OCI-LY7 (cell line): Measurements from ENCODE around the gene RNF11. TPM values are rescaled to one million over a fixed set of nuclear protein-coding genes. Genes with fewer than 3 reads are reported as not detected.

Source experiments
- BruUV-seq: library from RNA; stranded (reverse); fragments of 400-500 nt; replicated peaks from 2 replicates; lab custom pipeline; 2021; lab: Mats Ljungman, UMichigan
- CTCF ChIA-PET: fragments of 300-600 bp; sonication (Branson Sonifier 250); formaldehyde crosslinking; loops from one replicate; lab custom pipeline; 2022; ENCODE audit warnings: antibody characterized with exemption; ENCODE audit not compliant: unreplicated experiment; lab: Charles Lee
- POLR2A ChIA-PET: fragments of 300-600 bp; sonication (Branson Sonifier 250); formaldehyde crosslinking; loops from one replicate; lab custom pipeline; 2022; ENCODE audit warnings: antibody characterized with exemption; lab: Charles Lee
- DNase-seq: peaks from one replicate; pipeline ENCODE4 v3.0.0-alpha.2; 2015; ENCODE audit warnings: low spot score
- H2AFZ ChIP-seq: fragments of 200-600 bp; sonication (generic), shearing (Covaris generic); 2 replicates; pipeline ENCODE4 v1.6.1; 2014; ENCODE audit warnings: mild to moderate bottlenecking, antibody characterized with exemption, low read length, moderate library complexity
- H3K27ac ChIP-seq: fragments of 200-600 bp; sonication (generic); 2 replicates; pipeline ENCODE4 v1.5.1; 2014; ENCODE audit warnings: mixed run types, low read depth, mild to moderate bottlenecking, moderate library complexity, low read length, inconsistent platforms; ENCODE audit not compliant: poor library complexity, severe bottlenecking
- H3K36me3 ChIP-seq: fragments of 200-600 bp; sonication (generic); 2 replicates; pipeline ENCODE4 v1.6.1; 2014; ENCODE audit warnings: mild to moderate bottlenecking, antibody characterized with exemption, low read length, moderate library complexity, mixed read lengths; ENCODE audit not compliant: insufficient read depth
- H3K4me1 ChIP-seq: fragments of 200-600 bp; sonication (generic); 2 replicates; pipeline ENCODE4 v1.5.1; 2014; ENCODE audit warnings: mild to moderate bottlenecking, low read length; ENCODE audit not compliant: insufficient read depth, poor library complexity, severe bottlenecking
- H3K4me2 ChIP-seq: fragments of 200-600 bp; sonication (generic); 2 replicates; pipeline ENCODE4 v1.6.1; 2014; ENCODE audit warnings: mild to moderate bottlenecking, low read length
- H3K4me3 ChIP-seq: fragments of 200-600 bp; sonication (generic); 2 replicates; pipeline ENCODE4 v1.5.1; 2014; ENCODE audit warnings: mild to moderate bottlenecking, low read depth, low read length; ENCODE audit not compliant: poor library complexity, severe bottlenecking
- H3K79me2 ChIP-seq: fragments of 200-600 bp; sonication (generic); 2 replicates; pipeline ENCODE4 v1.6.1; 2016; ENCODE audit warnings: low read depth, mild to moderate bottlenecking, low read length, moderate library complexity, mixed read lengths; ENCODE audit not compliant: insufficient read depth
- H3K9me2 ChIP-seq: fragments of 200-600 bp; sonication (generic); 2 replicates; pipeline ENCODE4 v1.6.1; 2016; ENCODE audit warnings: mild to moderate bottlenecking, low read length, mixed read lengths; ENCODE audit not compliant: insufficient read depth
- H3K9me3 ChIP-seq: fragments of 200-600 bp; sonication (generic); 2 replicates; pipeline ENCODE4 v1.6.1; 2014; ENCODE audit warnings: mild to moderate bottlenecking, mixed run types, low read length, mixed read lengths
- H4K20me1 ChIP-seq: fragments of 200-600 bp; sonication (generic); 2 replicates; pipeline ENCODE4 v1.6.1; 2014; ENCODE audit warnings: mild to moderate bottlenecking, antibody characterized with exemption, low read length, moderate library complexity, mixed read lengths; ENCODE audit not compliant: insufficient read depth
- EZH2phosphoT487 ChIP-seq: fragments of 200-600 bp; sonication (generic); IDR thresholded peaks from 2 replicates; pipeline ENCODE4 v1.6.1; 2018; ENCODE audit warnings: low read depth, borderline replicate concordance, mild to moderate bottlenecking, mixed run types, antibody characterized with exemption, low read length, moderate library complexity, mixed read lengths
- intact Hi-C: fragments of 100-400 bp; cut with micrococcal nuclease; formaldehyde crosslinking; loops from one replicate; pipeline ENCODE4 v1.10.0; 2022; ENCODE audit not compliant: unreplicated experiment
- total RNA-seq, 2 experiments: library from RNA; depleted of rRNA in 1 of 2; stranded (reverse); fragments of >200 nt in 1 of 2; shearing (Covaris generic) in 1 of 2; gene quantifications; 2 replicates each; pipeline ENCODE4 v1.2.3, GENCODE V29; 2014 to 2022
- TF ChIP-seq, protein P1 (sequence below): fragments of 200-600 bp; sonication (generic); conservative IDR thresholded peaks from 2 replicates; pipeline ENCODE4 v1.5.1; 2014; ENCODE audit warnings: mild to moderate bottlenecking, antibody characterized with exemption, low read length, moderate library complexity, mixed read lengths

The RNF11 gene
- total RNA-seq, 2 experiments from 2014 or later: 1.5 to 4.8 TPM

- Histone ChIP-seq H3K4me1 (peaks cover 4% of the 10 kb centered on the region), H3K9me3 (no peaks in the 10 kb centered on the region), H2AFZ (peak overlapping the region; percentile 73; the same call in 1 of the 2 replicates), H3K4me3 (peak overlapping the region; percentile 40), H3K36me3 (no peaks in the 10 kb centered on the region), H3K27ac (no peak overlapping the region), H3K4me2 (peak overlapping the region; percentile 46), H4K20me1 (no peaks in the 10 kb centered on the region), H3K79me2 (no peaks in the 10 kb centered on the region), H3K9me2 (no peaks in the 10 kb centered on the region)
- TF ChIP-seq, protein P1, sequence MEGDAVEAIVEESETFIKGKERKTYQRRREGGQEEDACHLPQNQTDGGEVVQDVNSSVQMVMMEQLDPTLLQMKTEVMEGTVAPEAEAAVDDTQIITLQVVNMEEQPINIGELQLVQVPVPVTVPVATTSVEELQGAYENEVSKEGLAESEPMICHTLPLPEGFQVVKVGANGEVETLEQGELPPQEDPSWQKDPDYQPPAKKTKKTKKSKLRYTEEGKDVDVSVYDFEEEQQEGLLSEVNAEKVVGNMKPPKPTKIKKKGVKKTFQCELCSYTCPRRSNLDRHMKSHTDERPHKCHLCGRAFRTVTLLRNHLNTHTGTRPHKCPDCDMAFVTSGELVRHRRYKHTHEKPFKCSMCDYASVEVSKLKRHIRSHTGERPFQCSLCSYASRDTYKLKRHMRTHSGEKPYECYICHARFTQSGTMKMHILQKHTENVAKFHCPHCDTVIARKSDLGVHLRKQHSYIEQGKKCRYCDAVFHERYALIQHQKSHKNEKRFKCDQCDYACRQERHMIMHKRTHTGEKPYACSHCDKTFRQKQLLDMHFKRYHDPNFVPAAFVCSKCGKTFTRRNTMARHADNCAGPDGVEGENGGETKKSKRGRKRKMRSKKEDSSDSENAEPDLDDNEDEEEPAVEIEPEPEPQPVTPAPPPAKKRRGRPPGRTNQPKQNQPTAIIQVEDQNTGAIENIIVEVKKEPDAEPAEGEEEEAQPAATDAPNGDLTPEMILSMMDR: no peak
- TF ChIP-seq EZH2phosphoT487: no peak
- ChIA-PET CTCF (no interaction called here), POLR2A (no interaction called here)
- no TSS peak for BruUV-seq
- DNase-seq: no peak
- intact Hi-C loops: loop anchor here (2.0 to 10.0 kb wide), 2 partner anchors 63 to 103 kb away; no protein-coding TSS in a partner anchor
Observed at GRCh38 chr1:51297401-51298321, 61.6 kb downstream of the RNF11 start.

DNA sequence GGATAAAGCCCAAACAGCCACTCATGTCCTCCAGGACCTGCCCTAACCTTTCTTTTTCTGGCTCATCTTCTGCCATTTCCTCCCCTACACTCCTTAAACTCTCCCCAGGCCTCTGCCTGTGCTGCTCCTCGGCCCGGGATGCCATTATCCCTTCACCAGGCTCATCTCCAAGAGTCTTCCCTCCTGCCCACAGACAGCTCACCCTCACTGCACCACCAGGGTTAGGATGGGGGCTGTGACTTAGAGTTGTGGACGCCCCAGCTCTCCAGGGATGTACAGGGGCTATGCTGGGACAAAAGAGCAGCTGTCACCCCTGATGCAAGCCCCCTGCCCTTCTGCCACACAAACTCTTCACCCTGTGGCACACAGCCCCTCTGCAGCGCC lies 62.2 kb downstream of the RNF11 start:
- H3K9me2 ChIP-seq: no peaks in the 10 kb centered on the region
- TF ChIP-seq, protein P1: no peak
- TF ChIP-seq EZH2phosphoT487: no peak
- BruUV-seq: no TSS peak
- H3K4me1 ChIP-seq: peaks cover 4% of the 10 kb centered on the region
- H3K27ac ChIP-seq: no peak overlapping the region
- H2AFZ ChIP-seq: no peak overlapping the region
- no peaks in the 10 kb centered on the region for H4K20me1 ChIP-seq
- DNase-seq: no peak
- no peak overlapping the region for H3K4me3 ChIP-seq
- intact Hi-C loops: loop anchor here (10.0 kb wide), 1 partner anchor 104 kb away; no protein-coding TSS in a partner anchor
- no peaks in the 10 kb centered on the region for H3K79me2 ChIP-seq
- H3K36me3 ChIP-seq: no peaks in the 10 kb centered on the region
- ChIA-PET POLR2A (no interaction called here), CTCF (no interaction called here)
- H3K4me2 ChIP-seq: no peak overlapping the region
- no peaks in the 10 kb centered on the region for H3K9me3 ChIP-seq
